ENCODE data around the gene FAM222B.
"Not testable (repeated sequence)": the region's sequence is repeated elsewhere in the genome, so short reads cannot be mapped to it uniquely, and the experiment has no call there.

The FAM222B gene

DNA sequence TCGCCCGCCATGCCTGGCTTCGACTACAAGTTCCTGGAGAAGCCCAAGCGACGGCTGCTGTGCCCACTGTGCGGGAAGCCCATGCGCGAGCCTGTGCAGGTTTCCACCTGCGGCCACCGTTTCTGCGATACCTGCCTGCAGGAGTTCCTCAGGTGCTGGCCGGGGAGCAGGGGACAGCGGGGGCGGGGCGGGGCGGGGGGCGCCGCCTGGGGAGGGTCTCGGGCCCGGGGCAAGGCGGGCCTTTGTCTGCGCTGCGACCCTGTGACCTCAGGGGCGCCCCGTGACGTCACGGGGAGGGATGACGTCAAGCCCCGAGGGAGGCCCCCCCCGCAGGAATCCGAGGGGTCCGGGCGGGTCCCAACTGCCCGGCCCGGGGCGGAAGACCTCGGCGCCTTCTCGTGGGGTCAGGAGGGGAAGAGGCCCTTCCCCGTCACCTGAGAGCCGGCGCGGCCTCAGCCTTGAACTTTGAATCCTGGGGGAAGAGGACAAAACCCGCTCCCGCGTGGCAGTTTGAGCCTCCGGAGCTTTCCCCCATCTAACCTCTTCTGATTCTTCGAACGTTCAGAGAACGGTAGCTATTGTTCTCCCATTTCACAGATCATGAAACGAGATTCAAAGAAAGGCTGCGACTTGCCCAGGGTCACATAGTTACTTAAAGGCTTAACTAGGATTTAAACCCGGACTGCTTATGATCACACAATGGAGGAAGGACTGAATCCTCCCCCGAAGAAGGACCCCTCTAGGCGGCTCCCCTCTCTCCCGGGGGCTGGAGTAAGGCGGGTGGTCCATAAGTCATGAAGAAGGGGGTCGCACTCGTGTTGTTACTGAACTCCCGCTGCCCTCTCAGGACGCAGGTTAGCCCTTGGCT is 98.3 kb downstream of the FAM222B start:
- peak; percentile 57 for DNase-seq

DNA sequence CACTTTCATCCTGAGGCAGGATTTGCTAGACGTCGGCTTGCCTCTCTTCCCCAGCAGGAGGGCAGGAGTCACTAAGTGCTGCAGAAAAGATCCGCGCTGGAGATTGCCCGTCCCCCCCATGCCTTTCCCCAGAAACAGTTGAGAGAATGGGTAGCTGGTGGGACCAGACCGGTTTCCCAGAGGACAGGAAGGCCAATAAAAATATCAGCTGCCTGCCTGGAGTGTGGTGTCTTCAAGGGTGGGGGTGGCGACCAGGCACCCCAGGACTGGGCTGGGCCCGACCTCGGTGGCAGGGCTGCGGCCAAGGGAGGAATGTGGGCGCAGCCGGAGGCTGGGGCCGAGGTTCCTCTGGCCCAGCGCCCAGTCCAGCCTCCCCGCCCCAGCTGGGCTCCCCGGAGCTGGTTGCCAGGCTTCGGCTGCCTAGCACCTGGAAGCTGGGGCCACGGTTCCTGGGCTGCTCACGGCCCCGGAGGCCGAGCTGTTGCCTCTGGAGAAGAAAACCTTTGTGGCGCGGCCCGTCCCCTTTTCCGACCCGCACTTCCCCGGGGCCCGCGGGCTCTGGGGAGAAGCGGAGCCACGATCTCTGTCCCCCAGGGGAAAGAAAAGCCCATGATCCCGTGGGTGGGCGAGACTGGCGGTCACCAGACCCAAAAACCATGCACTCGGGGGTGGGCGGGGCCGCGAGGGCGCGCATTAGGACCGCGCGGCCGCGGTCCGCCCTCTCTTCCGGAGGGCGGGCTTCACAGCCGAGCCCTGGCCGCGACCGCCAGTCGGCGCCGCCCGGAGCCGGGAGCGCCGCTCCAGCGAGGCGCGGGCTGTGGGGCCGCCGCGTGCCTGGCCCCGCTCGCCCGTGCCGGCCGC is 99.1 kb downstream of the FAM222B start, which contains the start of gene TRAF4:
Gene TRAF4, plus strand, starts transcription at position 769 of the 861 bp plus-strand sequence. CDS start 102 bp downstream, outside the sequence.
- DNase-seq: peak; percentile 55

DNA sequence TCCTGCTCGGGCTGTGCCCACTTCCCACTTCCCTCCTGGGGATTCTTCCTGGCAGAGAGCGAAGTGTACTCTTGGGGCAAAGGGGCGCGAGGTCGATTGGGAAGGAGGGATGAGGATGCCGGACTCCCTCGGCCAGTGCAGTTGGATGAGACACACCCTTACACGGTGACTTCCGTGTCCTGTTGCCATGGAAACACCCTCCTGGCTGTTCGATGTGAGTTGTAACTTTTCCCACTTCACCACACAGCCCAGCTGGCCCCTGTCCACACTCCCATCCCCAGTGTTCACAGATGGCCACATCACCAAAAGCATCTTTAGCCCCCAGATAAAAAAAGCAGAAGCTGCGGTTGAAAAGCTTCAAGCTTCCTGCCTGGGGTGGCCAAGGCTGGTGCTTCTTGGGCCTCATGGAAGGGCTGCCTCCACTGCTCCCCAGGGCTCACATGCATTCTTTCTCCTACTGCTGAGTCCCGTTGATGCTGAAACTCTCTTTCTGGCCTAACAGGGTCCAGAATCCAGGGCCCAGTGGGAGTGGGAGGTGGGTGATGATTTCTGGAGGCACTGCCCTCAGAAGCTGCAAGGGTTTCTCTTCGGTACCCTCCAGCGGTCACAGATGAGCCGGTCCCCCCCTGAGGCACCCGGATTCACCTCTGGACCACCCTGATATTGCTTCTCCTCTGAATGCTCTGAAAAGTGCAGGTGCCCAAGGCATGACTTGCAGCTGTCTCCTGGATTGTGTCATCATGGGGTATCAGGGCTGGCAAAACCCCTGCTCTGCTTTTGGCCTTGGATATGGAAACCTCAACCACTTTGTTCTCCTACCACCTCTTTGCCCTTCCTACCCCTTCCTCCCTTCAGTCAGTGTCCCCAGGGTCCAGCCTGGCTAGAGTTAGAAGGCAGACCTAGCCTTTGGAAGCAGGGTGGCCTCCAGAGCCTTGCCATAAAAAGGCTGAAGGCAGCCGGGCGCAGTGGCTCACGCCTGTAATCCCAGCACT is 100.9 kb downstream of the FAM222B start:
- no peak for DNase-seq

DNA sequence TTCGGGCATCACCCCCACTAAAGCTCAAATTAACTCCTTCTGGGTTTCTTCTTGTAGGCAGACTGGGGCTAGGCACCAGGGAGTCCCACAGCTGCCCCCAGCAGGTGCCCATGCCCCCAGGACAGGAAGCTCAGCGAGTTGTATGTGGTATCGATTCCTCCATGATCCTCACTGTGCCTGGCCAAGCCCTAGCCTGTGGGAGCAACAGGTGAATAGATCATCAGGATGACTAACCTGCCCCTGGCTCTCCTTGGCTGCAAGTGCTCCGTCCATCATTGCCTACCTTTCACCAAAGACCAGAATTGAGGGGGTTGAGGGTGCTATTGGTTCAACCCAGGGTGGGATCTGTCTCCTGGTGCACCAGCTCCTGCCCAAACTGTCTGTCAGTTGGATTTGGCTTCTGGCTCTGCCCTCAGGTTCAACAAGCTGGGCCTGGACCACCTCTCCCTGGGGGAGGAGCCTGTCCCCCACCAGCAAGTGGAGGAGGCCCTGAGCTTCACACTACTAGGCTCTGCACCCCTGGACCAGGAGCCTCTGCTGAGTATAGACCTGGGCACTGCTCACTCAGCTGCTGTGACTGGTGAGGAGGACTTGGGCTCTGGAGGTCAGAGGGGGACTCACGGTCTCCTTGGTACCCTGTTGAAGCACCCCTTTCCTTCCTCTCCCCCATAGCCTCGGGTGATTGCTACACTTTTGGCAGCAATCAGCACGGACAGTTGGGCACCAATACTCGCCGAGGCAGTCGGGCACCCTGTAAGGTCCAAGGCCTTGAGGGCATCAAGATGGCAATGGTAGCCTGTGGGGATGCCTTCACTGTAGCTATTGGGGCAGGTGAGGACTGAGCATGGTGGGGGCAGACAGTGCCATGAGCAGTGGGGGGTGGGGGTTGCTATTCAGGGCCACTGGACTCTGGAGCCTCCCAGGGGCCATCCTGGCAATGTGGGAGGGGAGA is 101.9 kb downstream of the FAM222B start:
- DNase-seq: no peak

DNA sequence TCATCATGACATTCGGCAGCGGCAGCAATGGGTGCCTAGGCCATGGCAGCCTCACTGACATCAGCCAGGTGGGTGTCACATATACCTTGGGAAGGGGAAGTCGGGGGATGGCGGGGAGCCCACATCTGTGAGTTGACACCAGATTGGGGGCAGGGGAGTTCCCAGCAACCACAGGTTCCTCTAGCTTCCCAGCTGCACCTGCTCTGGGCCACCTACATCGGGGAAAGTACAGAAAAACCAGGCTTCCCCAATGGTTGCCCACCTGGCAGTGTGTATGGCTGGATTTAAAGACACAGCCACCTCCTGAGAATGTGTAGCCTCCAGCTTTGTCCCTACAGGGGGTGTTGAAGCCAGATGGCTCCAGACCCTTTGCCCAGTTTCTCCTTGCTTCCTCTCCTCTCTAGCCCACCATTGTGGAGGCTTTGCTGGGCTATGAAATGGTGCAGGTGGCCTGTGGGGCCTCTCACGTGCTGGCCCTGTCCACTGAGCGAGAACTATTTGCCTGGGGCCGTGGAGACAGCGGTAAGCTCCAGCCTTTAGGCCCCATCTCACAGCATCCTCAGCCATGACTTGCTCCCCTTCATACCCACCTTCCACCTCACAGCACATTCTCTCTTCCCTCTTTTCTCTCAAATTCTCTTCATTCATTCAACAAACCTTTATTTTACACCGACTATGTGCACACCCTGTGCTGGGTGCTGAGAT is 103.8 kb downstream of the FAM222B start:
- DNase-seq: peak; percentile 46

DNA sequence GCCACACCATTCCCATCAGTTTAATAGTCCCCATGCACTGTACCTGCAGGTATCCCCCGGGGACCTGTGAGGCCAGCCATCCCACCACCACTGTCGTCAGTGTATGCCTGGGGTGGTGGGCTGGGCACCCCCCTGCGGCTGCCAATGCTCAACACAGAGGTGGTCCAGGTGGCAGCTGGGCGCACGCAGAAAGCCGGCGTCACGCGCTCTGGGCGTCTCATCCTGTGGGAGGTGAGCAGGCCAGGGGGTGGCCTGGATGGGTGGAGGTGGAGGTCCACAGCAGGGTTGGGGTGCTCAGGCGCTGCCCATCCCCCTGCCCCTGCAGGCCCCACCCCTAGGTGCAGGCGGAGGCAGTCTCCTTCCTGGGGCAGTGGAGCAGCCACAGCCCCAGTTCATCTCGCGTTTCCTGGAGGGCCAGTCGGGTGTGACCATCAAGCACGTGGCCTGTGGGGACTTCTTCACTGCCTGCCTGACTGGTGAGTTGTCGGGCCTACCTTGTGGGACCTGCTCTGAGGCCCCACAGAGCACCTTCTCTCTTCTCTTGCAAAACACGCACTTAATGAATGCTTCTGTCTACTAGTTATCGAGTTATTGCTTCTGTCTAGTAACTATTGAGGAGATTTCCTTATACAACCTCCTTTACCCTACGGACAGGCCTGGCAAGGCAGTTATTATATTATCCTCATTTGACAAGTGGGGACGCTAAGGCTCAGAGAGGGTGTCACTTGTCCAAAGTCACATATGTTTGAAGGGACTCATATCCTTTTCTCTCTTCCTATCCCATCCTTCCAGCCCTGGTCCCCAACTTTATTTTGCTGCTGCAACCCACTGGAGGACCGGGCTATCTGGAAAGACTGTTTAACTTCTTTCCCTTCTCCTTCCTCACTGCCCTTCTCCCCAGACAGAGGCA is 104.6 kb downstream of the FAM222B start:
- no peak for DNase-seq

DNA sequence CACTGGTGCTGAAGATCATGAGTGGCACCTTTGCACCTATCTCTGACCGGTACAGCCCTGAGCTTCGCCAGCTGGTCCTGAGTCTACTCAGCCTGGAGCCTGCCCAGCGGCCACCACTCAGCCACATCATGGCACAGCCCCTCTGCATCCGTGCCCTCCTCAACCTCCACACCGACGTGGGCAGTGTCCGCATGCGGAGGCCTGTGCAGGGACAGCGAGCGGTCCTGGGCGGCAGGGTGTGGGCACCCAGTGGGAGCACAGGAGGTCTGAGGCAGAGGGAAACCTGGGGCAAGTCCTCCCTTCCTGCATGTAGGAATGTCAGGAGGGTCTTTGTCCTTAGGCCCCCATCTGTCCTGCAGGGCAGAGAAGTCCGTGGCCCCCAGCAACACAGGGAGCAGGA is 105.3 kb downstream of the FAM222B start:
- DNase-seq: no peak

DNA sequence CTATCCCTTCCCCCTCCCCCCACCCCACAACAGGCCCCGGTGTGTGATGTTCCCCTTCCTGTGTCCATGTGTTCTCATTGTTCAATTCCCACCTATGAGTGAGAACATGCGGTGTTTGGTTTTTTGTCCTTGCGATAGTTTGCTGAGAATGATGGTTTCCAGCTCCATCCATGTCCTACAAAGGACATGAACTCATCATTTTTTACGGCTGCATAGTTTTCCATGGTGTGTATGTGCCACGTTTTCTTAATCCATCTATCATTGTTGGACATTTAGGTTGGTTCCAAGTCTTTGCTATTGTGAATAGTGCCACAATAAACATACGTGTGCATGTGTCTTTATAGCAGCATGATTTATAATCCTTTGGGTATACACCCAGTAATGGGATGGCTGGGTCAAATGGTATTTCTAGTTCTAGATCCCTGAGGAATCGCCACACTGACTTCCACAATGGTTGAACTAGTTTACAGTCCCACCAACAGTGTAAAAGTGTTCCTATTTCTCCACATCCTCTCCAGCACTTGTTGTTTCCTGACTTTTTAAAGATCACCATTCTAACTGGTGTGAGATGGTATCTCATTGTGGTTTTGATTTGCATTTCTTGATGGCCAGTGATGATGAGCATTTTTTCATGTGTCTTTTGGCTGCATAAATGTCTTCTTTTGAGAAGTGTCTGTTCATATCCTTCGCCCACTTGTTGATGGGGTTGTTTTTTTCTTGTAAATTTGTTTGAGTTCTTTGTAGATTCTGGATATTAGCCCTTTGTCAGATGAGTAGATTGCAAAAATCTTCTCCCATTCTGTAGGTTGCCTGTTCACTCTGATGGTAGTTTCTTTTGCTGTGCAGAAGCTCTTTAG is 106.4 kb downstream of the FAM222B start:
- DNase-seq: not testable (repeated sequence)

DNA sequence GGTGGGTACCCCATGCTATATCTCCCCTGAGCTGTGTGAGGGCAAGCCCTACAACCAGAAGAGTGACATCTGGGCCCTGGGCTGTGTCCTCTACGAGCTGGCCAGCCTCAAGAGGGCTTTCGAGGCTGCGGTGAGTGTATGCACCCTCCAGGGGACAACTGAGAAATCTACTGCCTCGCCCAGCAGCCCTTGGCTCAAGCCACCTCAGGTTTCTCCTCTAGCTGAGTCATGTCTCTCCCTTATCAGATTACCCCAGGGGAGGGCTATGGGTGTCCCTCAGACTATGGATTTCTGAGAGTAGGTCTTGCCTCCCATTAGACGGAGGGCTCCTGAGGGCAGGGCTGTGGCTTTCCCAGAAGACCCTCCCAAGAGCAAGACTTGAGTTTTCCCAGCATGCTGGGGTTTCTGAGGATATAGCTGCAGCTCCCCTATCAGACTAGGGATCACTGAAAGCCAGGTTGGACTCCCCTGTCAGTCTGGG is 107.3 kb downstream of the FAM222B start:
- no peak for DNase-seq

DNA sequence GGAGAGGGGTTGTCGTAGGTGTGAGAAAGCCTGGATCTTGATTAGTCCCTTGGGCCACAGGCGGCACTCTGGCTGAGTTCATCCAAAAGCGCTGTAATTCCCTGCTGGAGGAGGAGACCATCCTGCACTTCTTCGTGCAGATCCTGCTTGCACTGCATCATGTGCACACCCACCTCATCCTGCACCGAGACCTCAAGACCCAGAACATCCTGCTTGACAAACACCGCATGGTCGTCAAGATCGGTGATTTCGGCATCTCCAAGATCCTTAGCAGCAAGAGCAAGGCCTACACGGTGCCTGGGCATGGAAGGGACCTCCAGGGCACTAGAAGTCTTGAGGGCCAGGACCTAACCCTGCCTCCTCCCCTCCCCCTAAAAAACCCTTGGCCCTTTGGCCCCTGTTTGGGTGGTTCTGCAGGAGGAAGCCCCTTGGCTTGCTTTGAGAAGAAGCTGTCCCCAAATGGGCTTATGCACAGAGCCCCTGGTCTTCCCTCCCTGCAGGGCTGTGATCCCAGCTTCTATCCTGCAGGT is 107.8 kb downstream of the FAM222B start:
- DNase-seq: no peak

DNA sequence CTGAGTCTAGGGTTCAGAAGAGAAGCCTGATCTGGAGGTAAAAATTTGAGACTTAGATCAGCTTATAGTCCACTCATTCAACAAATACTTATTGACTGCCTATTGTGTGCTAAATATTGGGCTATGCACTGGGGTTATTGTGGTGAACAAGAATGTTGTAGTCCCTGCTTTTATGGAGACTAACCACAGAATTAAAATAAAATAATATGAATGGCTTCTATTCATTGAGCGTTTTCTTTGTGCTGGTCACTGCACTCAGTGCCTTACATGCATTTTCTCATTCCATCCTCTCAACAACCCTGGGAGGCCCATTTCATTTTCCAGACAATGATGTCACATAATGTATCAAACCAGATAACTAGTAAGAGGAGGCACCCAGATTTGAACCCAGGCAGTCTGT is 109.2 kb downstream of the FAM222B start:
- no peak for DNase-seq

DNA sequence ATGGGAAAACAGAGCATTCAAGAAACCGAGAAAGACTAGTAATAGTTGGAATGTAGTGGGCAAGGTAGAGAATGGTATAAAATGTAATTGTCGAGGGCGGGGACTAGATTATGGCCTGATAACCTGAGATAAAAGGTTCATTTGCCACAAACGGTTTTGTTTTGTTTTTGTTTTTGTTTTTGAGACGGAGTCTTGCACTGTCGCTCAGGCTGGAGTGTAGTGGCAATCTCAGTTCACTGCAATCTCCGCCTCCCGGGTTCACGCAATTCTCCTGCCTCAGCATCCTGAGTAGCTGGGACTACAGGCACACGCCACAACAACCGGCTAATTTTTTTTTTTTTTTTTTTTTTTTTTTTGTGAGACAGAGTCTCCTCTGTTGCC is 112.7 kb downstream of the FAM222B start:
- DNase-seq: no peak

DNA sequence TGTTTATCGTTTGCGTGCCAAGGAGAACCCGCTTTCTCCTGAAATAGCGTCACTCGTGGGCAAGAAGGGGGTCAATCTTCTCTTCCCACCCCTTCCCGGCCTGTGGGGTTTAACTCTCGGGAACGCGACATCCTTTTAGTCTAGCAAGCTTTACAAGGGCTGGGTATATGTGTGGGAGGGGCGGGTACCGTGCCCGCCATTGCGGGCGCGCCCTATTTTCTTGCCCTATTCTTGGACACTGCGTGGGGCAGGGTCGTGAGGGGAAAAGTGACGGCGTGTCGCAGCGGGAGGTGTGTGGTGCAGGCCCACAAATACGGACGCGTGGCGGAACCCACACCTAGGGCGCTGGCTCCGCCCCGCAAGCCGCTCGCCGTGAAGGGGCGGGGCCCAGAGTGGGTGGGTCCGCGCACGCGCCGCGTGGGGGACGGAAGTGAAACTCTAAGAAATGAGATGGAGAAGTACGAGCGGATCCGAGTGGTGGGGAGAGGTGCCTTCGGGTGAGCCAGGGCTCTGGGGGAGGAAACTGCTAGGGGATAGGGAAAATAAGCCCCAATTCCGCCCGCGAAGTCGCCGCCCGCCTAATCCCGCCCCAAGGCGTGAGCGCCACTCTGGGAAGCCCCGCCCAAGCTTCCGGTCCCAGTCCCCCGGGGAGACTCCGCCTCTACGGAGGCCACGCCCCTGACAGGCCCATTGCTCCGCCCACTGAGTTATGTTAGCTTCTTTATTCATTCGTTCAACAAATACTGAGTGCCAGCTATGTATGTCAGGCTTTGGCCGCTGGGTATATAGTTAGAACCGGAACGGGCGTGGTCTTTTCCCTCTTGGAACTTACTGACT is 114.0 kb downstream of the FAM222B start, which contains the start of gene NEK8:
Gene NEK8, plus strand, starts transcription at position 425 of the 837 bp plus-strand sequence. Its CDS starts 26 bp downstream, at position 451.
- DNase-seq: peak; percentile 97

DNA sequence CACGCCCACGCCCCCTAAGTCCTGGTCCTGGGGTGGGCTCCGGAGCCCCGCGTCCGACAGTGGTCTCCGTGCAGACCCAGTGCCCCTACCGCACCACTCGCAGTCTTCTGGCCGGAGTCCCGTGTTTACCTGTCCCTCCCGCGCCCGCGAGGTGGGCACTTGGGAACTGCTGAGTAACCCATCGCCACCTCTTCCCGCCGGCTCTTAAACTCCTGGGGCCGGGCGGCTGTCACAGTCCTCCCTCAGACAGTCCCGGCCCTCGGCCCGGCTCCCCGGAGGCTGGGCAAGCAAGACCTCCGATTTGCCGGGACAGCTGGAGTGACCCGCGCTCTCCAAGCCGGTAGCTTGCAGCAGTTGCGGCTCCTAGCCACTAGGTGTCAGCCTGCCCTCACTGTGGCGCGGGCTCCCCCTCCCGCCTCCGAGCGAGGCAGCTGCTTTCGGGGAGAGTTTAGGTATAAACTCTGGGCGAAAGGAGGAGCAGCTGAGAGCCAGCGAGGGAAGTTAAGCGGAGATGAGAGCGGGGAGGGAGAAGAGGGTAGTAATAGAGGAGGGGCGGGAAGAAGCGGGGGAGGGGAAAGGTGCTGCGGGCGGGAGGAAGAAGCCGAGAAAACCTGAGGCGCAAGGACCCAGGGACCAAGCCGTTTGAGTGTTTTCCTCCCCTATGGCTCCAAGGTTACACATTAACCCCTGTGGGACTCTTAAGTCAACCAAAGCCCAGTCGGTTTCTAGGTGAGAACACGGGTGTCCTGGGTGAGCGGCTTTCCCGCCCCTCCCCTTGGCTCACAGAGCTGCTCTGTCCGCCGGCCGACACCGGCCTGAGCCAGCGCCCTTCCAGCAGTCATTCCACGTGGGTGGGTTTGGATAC is 115.7 kb downstream of the FAM222B start:
- DNase-seq: peak; percentile 85

DNA sequence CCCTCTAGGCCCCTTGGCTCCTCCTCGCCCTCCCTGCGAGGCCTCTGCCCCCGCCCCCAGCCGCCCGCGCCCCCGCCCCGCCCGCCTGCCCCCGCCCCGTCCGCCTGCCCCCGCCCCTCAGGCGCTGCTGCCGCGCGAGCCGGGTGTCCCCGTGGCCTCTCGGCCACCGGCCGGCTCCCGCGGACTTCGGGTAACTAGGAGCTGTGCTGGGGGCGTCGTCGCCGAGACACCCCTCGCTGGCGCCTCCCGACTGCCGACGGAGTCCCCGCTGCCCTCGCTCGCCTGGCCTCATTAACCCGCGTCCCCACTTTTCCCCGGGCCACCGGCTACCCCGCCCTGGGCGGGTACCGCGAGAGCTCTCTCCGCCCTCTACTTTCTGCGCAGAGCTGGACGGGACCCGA is 116.4 kb downstream of the FAM222B start, which contains the start of gene TLCD1:
Gene TLCD1, minus strand, starts transcription at position 8 of the 401 bp plus-strand sequence. CDS start 136 bp downstream, outside the sequence.
- peak; percentile 50 for DNase-seq
